Uterus (tissue), 4 donors: ENCODE measurements around the gene SLC39A1. TPM values are rescaled to one million over a fixed set of nuclear protein-coding genes. Genes with fewer than 3 reads are reported as not detected.

Experiments
- DNase-seq, 2 donors: peaks; one replicate each; pipeline ENCODE4 v3.0.0-alpha.2; 2019 to 2020
- H3K27ac ChIP-seq, 2 donors: fragments of 200-600 bp; sonication (generic); 1 replicate in 1 of 2; 2 replicates in 1 of 2; pipeline ENCODE4 v1.5.1; 2016 to 2018
- H3K27me3 ChIP-seq, 2 donors: fragments of 200-600 bp; sonication (generic); one replicate each; pipeline ENCODE4 v1.5.1; 2018 to 2019; ENCODE audit warnings: control low read depth in 1 of 2
- H3K36me3 ChIP-seq, 2 donors: fragments of 200-600 bp; sonication (generic); one replicate each; pipeline ENCODE4 v1.5.1; 2019; ENCODE audit warnings: control low read depth in 1 of 2
- H3K4me1 ChIP-seq, 2 donors: fragments of 200-600 bp; sonication (generic); one replicate each; pipeline ENCODE4 v1.5.1; 2018 to 2019; ENCODE audit warnings: control low read depth in 1 of 2
- H3K4me3 ChIP-seq, 2 donors: fragments of 200-600 bp; sonication (generic); 1 replicate in 1 of 2; 2 replicates in 1 of 2; pipeline ENCODE4 v1.5.1; 2018 to 2019; ENCODE audit warnings: mild to moderate bottlenecking in 1 of 2
- H3K9me3 ChIP-seq, 2 donors: fragments of 200-600 bp; sonication (generic); one replicate each; pipeline ENCODE4 v1.5.1; 2019; ENCODE audit warnings: control low read depth in 1 of 2
- POLR2A ChIP-seq, 2 donors: fragments of 450-650 bp; IDR thresholded peaks; one replicate each; pipeline ENCODE4 v1.6.1; 2016; ENCODE audit warnings: antibody characterized with exemption in 2 of 2, mild to moderate bottlenecking in 1 of 2, moderate library complexity in 1 of 2
- intact Hi-C: fragments of 100-400 bp; cut with DNase I; formaldehyde crosslinking; loops from one replicate; pipeline ENCODE4 v1.15.1; 2023; ENCODE audit warnings: low total_unique reads
- total RNA-seq, 4 donors: library from RNA; depleted of rRNA in 3 of 4; stranded (reverse); fragments of >200 nt in 3 of 4; gene quantifications; one replicate each; pipeline versions ENCODE4 v1.1.0 to v1.2.4, GENCODE V29; 2014 to 2023
- TF ChIP-seq, protein P1 (sequence below), 4 experiments: fragments of 200-600 bp in 2 of 4; fragments of 450-650 bp in 2 of 4; sonication (generic) in 2 of 4; IDR thresholded peaks; one replicate each; pipeline ENCODE4 v1.5.1; 2016 to 2019; ENCODE audit warnings: antibody characterized with exemption in 4 of 4, mild to moderate bottlenecking in 2 of 4, moderate library complexity in 1 of 4
- donor health status: DM: yes; HTN: yes; CAD: no.

SLC39A1 gene
- total RNA-seq, 4 donors from 2014 or later: 66.3 to 96.2 (median 83.6) TPM

DNA sequence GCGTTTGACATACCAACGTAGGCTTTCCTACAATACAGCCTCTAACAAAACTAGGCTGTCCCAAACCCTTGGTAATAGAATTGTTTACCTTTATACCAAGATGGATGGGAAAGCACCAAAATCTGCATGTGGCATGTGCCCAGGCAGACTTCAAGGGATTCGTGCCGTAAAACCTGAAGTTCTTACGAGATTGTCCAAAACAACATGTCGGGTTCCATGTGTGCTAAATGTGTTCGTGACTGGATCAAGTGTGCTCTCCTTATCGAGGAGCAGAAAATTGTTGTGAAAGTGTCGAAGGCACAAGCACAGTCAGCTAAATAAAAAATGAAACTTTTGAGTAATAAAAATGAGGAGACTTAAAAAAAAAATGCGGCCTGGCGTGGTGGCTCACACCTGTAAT lies 32.3 kb upstream of the SLC39A1 start:
- intact Hi-C loops: no loop called here
- TF ChIP-seq, protein P1, sequence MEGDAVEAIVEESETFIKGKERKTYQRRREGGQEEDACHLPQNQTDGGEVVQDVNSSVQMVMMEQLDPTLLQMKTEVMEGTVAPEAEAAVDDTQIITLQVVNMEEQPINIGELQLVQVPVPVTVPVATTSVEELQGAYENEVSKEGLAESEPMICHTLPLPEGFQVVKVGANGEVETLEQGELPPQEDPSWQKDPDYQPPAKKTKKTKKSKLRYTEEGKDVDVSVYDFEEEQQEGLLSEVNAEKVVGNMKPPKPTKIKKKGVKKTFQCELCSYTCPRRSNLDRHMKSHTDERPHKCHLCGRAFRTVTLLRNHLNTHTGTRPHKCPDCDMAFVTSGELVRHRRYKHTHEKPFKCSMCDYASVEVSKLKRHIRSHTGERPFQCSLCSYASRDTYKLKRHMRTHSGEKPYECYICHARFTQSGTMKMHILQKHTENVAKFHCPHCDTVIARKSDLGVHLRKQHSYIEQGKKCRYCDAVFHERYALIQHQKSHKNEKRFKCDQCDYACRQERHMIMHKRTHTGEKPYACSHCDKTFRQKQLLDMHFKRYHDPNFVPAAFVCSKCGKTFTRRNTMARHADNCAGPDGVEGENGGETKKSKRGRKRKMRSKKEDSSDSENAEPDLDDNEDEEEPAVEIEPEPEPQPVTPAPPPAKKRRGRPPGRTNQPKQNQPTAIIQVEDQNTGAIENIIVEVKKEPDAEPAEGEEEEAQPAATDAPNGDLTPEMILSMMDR (IDR thresholded peaks at IDR 0.05): no peak
- TF ChIP-seq POLR2A (IDR thresholded peaks at IDR 0.05): no peak
- H3K9me3 ChIP-seq: no peaks in the 10 kb centered on the region
- H3K27ac ChIP-seq: no peak overlapping the region
- DNase-seq: no peak
- no peaks in the 10 kb centered on the region for H3K36me3 ChIP-seq
- H3K4me1 ChIP-seq: peaks cover 0 to 16% of the 10 kb centered on the region in 2 donors
- no peak overlapping the region for H3K4me3 ChIP-seq
- no peaks in the 10 kb centered on the region for H3K27me3 ChIP-seq

DNA sequence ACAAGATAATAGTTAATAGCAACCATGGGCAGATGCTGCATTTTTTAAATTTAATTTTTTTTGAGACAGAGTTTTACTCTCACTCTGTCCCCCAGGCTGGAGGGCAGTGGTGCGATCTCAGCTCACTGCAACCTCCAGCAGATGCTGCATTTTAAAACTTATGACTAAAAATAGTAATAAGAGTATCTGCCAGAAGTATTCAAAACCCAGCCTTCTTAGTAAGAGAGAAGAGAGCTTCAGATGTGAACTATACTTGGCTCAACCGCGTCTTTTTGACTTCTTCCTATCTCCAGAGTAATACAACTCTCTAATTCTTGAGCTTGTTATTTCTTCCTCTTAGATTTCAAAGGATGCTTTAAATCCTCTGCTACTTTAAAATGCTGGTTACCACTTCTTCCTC lies 31.9 kb upstream of the SLC39A1 start:
- no peak overlapping the region for H3K4me3 ChIP-seq
- H3K27ac ChIP-seq: no peak overlapping the region
- no peaks in the 10 kb centered on the region for H3K27me3 ChIP-seq
- peaks cover 0 to 16% of the 10 kb centered on the region in 2 donors for H3K4me1 ChIP-seq
- TF ChIP-seq POLR2A (IDR thresholded peaks at IDR 0.05): no peak
- TF ChIP-seq, protein P1 (IDR thresholded peaks at IDR 0.05): no peak
- H3K36me3 ChIP-seq: no peaks in the 10 kb centered on the region
- no peaks in the 10 kb centered on the region for H3K9me3 ChIP-seq
- DNase-seq: no peak
- intact Hi-C loops: no loop called here

DNA sequence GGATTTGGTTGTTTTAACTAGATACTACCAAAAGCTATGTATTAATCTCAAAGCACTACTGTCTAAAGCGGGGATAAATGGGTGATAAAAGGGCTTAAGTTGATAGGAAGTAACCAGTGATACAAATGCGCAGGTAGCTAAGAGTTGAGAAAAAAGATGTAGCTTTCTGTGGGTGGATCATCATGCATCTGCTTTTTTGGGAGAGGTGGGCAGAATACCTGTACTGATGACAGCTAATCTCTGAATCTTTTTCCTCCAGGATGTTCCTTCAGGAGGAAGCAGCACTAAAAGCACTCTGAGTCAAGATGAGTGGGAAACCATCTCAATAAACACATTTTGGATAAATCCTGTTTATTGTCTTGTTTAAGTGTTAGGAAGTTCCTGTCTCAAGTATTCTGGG lies 28.5 kb upstream of the SLC39A1 start:
- Histone ChIP-seq H3K27ac (peak overlapping the region; percentile 94 to 99), H3K27me3 (no peaks in the 10 kb centered on the region), H3K4me1 (peaks cover 0 to 16% of the 10 kb centered on the region in 2 donors), H3K9me3 (no peaks in the 10 kb centered on the region), H3K36me3 (no peaks in the 10 kb centered on the region), H3K4me3 (peak overlapping the region; percentile 74 to 99)
- TF ChIP-seq, protein P1 (IDR thresholded peaks at IDR 0.05): no peak
- no peak for TF ChIP-seq POLR2A (IDR thresholded peaks at IDR 0.05)
- intact Hi-C loops: loop anchor here (5.0 kb wide), 1 partner anchor 195 kb away; no protein-coding TSS in a partner anchor
- DNase-seq: no peak

DNA sequence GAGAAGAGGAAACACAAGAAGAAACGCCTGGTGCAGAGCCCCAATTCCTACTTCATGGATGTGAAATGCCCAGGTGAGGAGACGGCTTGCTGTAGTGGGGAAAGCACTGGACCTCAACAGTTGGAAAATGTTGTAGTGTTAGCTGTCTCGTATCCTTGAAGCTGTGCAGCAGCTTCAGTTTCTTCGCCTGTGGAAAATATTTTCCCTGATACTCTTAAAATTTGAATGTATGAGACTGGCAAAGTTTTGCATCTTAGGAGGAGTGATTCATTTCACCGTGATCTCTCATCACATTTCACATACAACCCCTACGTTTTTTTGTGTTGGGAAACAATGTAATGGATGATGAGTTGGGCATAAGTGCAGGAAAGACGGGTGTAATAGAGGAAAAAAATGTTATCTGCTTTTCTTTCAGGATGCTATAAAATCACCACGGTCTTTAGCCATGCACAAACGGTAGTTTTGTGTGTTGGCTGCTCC lies 27.9 kb upstream of the SLC39A1 start:
- Histone ChIP-seq H3K36me3 (no peaks in the 10 kb centered on the region), H3K27ac (peak overlapping the region; percentile 94 to 99), H3K4me3 (peak overlapping the region; percentile 74 to 99), H3K4me1 (peaks cover 0 to 16% of the 10 kb centered on the region in 2 donors), H3K27me3 (no peaks in the 10 kb centered on the region), H3K9me3 (no peaks in the 10 kb centered on the region)
- intact Hi-C loops: loop anchor here (5.0 kb wide), 1 partner anchor 194 kb away; no protein-coding TSS in a partner anchor
- no peak for DNase-seq
- TF ChIP-seq, protein P1 (IDR thresholded peaks at IDR 0.05): no peak
- no peak for TF ChIP-seq POLR2A (IDR thresholded peaks at IDR 0.05)

DNA sequence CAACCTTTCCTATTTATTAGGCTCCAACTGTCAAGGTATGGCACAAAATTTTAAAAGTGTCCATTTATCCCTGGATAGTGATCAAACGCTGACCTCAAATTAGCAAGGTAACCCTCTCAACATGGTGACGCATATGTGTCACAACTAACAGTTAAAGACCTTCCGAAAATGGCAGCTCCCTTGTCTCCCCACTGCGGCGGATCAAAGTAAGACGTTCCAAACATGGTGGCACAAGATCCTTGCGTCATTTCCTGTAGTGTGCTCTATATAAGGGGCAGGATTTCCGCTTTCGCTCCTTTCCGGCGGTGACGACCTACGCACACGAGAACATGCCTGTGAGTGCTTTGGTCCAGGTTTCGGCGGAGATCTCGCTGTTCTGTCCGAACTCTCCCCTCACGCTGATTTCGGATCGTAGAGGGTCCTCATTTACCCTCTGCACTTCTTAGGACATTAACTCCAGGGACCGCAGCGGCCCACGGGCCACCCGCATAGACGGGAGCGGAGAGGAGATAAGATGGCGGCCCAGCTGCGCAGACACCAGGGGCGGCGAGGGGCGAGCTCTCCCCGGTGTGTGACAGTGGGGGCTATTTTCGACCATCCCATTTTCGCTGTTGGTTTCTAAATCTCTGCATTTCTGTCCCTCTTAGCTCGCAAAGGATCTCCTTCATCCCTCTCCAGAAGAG lies 27.3 kb upstream of the SLC39A1 start, which contains the start of gene RPS27:
Gene RPS27 (plus strand): TSS at position 295 of the 683 bp plus-strand sequence. CDS start 35 bp downstream, at position 330.
- peak within 1 kb of the TSS; percentile 74 to 99 for H3K4me3 ChIP-seq
- peaks cover 0 to 16% of the 10 kb centered on the region in 2 donors for H3K4me1 ChIP-seq
- no peaks in the 10 kb centered on the region for H3K27me3 ChIP-seq
- TF ChIP-seq, protein P1 (IDR thresholded peaks at IDR 0.05): peak in 2 of 4 experiments; percentile 30 to 33
- peak; percentile 94 to 98 for TF ChIP-seq POLR2A (IDR thresholded peaks at IDR 0.05)
- no peaks in the 10 kb centered on the region for H3K36me3 ChIP-seq
- H3K9me3 ChIP-seq: no peaks in the 10 kb centered on the region
- H3K27ac ChIP-seq: peak within 1 kb of the TSS; percentile 94 to 99
- intact Hi-C loops: loop anchor here (5.0 kb wide), 1 partner anchor 193 kb away; no protein-coding TSS in a partner anchor
- DNase-seq: peak; percentile 87 to 96
